ENCODE data around the gene CARS1. TPM values are rescaled to one million over a fixed set of nuclear protein-coding genes. Genes with fewer than 3 reads are reported as not detected.

CARS1 gene
- total and polyA plus RNA-seq, 10 of the 15 experiments (the other 5 are each of a cell fraction or from before 2014, with no cell fraction given) = 7.8 to 60.6 (median 45.7) TPM

- TF ChIP-seq MLLT1 (IDR thresholded peaks at IDR 0.05) (peak; percentile 32; the same call in 1 of the 2 replicates), SMAD5 (IDR thresholded peaks at IDR 0.05; ENCODE audit: low read depth) (no peak), POLR2A (IDR thresholded peaks at IDR 0.05; ENCODE audit: low read depth, low read length) (peak; percentile 34; the same call in 1 of the 2 replicates), FOS (IDR thresholded peaks at IDR 0.05; ENCODE audit: borderline replicate concordance, extremely low read depth, insufficient read length) (no peak)
These were observed 6.6 kb downstream of the CARS1 start (continued) for GRCh38 chr11:3050386-3051195.

- peaks cover 0 to 12% of the 10 kb centered on the region in 2 experiments; a peak in 3 of 4 replicates for H3K36me3 ChIP-seq (ENCODE audit: control insufficient read depth in 2 of 2, insufficient read depth in 2 of 2, low read length in 1 of 2)
- ATAC-seq (peak; percentile 97), DNase-seq (ENCODE audit: low read depth, low spot score) (peak; percentile 82), FAIRE-seq (peak; percentile 95)
- BruUV-seq (replicated peaks) = no TSS peak
- intact Hi-C loops (cut with micrococcal nuclease; ENCODE audit: unreplicated experiment) (loop anchor here (5.0 kb wide), 1 partner anchor 43 kb away; no protein-coding TSS in a partner anchor), in situ Hi-C loops (cut with MboI) (no loop called here)
- H3K79me2 ChIP-seq (ENCODE audit: control insufficient read depth, insufficient read depth, low read length) = peaks cover 69% of the 10 kb centered on the region
- ChIA-PET RAD21 (ENCODE audit: unreplicated experiment) (interaction anchor here (1.0 to 5.0 kb wide), 8 partner anchors 10 to 116 kb away, joined by 3 to 58 read pairs (median 5); partner anchors contain the start of gene NAP1L4), POLR2A (interaction anchor here (0.8 to 1.0 kb wide), 3 partner anchors 42 to 61 kb away, joined by 3 read pairs; no protein-coding TSS in a partner anchor), SMC1A (ENCODE audit: uncharacterized antibody, unreplicated experiment) (interaction anchor here (1.0 to 4.4 kb wide), 11 partner anchors 9 to 78 kb away, joined by 3 to 52 read pairs (median 5); partner anchors contain the start of gene NAP1L4), CTCF (interaction anchor here (0.6 to 8.2 kb wide), 12 partner anchors 10 to 571 kb away, joined by 3 to 95 read pairs (median 5); no protein-coding TSS in a partner anchor)
- H3K9ac ChIP-seq (ENCODE audit: control insufficient read depth, insufficient read depth, low read length) = peak overlapping the region; percentile 32; the same call in 1 of the 2 replicates
- H3K4me2 ChIP-seq (ENCODE audit: control insufficient read depth, insufficient read depth) = peak overlapping the region; percentile 86
- no peaks in the 10 kb centered on the region for H3K9me3 ChIP-seq (replicated peaks; ENCODE audit: control insufficient read depth, insufficient read depth, low read length)
- peaks cover 3% of the 10 kb centered on the region; the same call in 1 of the 2 replicates for H4K20me1 ChIP-seq (ENCODE audit: control insufficient read depth, insufficient read depth)
- peak overlapping the region; percentile 81 for H3K27ac ChIP-seq (ENCODE audit: control insufficient read depth, insufficient read depth)
- peak overlapping the region; percentile 50 for H3K4me3 ChIP-seq
- peaks cover 32% of the 10 kb centered on the region for H3K4me1 ChIP-seq (ENCODE audit: control insufficient read depth, insufficient read depth, low read length)
- H2AFZ ChIP-seq (ENCODE audit: control insufficient read depth, low read depth, low read length) = peak overlapping the region; percentile 55
- 1% methylated on average over 18 of the region's 18 CpGs for WGBS (ENCODE audit: insufficient coverage, insufficient replicate concordance, low lambda C conversion rate, missing lambda C conversion rate)
- no peaks in the 10 kb centered on the region for H3K27me3 ChIP-seq (replicated peaks in 1 of 2; ENCODE audit: control insufficient read depth in 2 of 2, insufficient read depth in 2 of 2, low read length in 1 of 2)
- TF ChIP-seq ZBTB11 (CRISPR knock-in tag; IDR thresholded peaks at IDR 0.05) (no peak), NRF1 (conservative IDR thresholded peaks at IDR 0.05; ENCODE audit: low read depth, low read length) (no peak), BCL11A (IDR thresholded peaks at IDR 0.05; ENCODE audit: low read depth, low read length) (peak; percentile 76), TARDBP (IDR thresholded peaks at IDR 0.05; ENCODE audit: borderline replicate concordance) (no peak), MYC (IDR thresholded peaks at IDR 0.05; ENCODE audit: insufficient read depth, insufficient read length, insufficient replicate concordance, low read length, severe bottlenecking) (no peak)
- TF ChIP-seq, protein P1, sequence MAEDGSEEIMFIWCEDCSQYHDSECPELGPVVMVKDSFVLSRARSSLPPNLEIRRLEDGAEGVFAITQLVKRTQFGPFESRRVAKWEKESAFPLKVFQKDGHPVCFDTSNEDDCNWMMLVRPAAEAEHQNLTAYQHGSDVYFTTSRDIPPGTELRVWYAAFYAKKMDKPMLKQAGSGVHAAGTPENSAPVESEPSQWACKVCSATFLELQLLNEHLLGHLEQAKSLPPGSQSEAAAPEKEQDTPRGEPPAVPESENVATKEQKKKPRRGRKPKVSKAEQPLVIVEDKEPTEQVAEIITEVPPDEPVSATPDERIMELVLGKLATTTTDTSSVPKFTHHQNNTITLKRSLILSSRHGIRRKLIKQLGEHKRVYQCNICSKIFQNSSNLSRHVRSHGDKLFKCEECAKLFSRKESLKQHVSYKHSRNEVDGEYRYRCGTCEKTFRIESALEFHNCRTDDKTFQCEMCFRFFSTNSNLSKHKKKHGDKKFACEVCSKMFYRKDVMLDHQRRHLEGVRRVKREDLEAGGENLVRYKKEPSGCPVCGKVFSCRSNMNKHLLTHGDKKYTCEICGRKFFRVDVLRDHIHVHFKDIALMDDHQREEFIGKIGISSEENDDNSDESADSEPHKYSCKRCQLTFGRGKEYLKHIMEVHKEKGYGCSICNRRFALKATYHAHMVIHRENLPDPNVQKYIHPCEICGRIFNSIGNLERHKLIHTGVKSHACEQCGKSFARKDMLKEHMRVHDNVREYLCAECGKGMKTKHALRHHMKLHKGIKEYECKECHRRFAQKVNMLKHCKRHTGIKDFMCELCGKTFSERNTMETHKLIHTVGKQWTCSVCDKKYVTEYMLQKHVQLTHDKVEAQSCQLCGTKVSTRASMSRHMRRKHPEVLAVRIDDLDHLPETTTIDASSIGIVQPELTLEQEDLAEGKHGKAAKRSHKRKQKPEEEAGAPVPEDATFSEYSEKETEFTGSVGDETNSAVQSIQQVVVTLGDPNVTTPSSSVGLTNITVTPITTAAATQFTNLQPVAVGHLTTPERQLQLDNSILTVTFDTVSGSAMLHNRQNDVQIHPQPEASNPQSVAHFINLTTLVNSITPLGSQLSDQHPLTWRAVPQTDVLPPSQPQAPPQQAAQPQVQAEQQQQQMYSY (CRISPR knock-in tag; IDR thresholded peaks at IDR 0.05) = no peak
These were observed 7.6 kb downstream of the CARS1 start for GRCh38 chr11:3049430-3050243.

Measured in GM12878 (cell line).